Activated CD4-positive, alpha-beta T cell treated with anti-CD3 and anti-CD28 coated beads for 48 hours (primary cell): ENCODE results near the gene SARNP.
"Not testable (repeated sequence)": the region's sequence is repeated elsewhere in the genome, so short reads cannot be mapped to it uniquely, and the experiment has no call there.

Source experiments
- DNase-seq: peaks from one replicate; pipeline ENCODE4 v3.0.0-alpha.2; 2020

Gene SARNP

GRCh38 chr12:55817345-55818139 is at the start of gene SARNP, which contains the start of gene ORMDL2:
Gene SARNP (minus strand): TSS chr12:55817724. CDS start chr12:55817701, 23 bp downstream.
Gene ORMDL2 (plus strand): TSS chr12:55818041. CDS start chr12:55819000, 959 bp downstream.
- DNase-seq = peak; percentile 96

GRCh38 chr12:55866454-55867004 is 49.0 kb upstream of the SARNP start:
- not testable (repeated sequence) for DNase-seq

GRCh38 chr12:55865327-55865726 is 47.8 kb upstream of the SARNP start:
- DNase-seq = no peak

- DNase-seq = not testable (repeated sequence)
Observed at GRCh38 chr12:55862931-55863330, 45.4 kb upstream of the SARNP start.

GRCh38 chr12:55862286-55862685 is 44.8 kb upstream of the SARNP start:
- DNase-seq = no peak

- DNase-seq = no peak
Observed at GRCh38 chr12:55861871-55862270, 44.3 kb upstream of the SARNP start.

GRCh38 chr12:55861396-55861795 is 43.9 kb upstream of the SARNP start:
- no peak for DNase-seq

- DNase-seq = no peak
Observed at GRCh38 chr12:55852740-55853139, 35.2 kb upstream of the SARNP start.

- no peak for DNase-seq
Observed at GRCh38 chr12:55850893-55851292, 33.4 kb upstream of the SARNP start.

- no peak for DNase-seq
Observed at GRCh38 chr12:55850401-55850800, 32.9 kb upstream of the SARNP start.

GRCh38 chr12:55849616-55850343 is 32.3 kb upstream of the SARNP start:
- no peak for DNase-seq

- DNase-seq = peak; percentile 15
Observed at GRCh38 chr12:55847603-55848291, 30.2 kb upstream of the SARNP start.

- DNase-seq = peak; percentile 53
Observed at GRCh38 chr12:55847033-55847432, 29.5 kb upstream of the SARNP start.

GRCh38 chr12:55845785-55846496 is 28.4 kb upstream of the SARNP start:
- no peak for DNase-seq

GRCh38 chr12:55845361-55845760 is 27.8 kb upstream of the SARNP start:
- DNase-seq = no peak

- no peak for DNase-seq
Observed at GRCh38 chr12:55844961-55845360, 27.4 kb upstream of the SARNP start.

- no peak for DNase-seq
Observed at GRCh38 chr12:55843431-55843830, 25.9 kb upstream of the SARNP start.

- no peak for DNase-seq
Observed at GRCh38 chr12:55842681-55843429, 25.3 kb upstream of the SARNP start, which contains the start of gene MMP19. Gene MMP19 (minus strand): TSS chr12:55842936. CDS start chr12:55842830, 106 bp downstream.

- no peak for DNase-seq
Observed at GRCh38 chr12:55840581-55841351, 23.2 kb upstream of the SARNP start.

GRCh38 chr12:55839345-55840140 is 22.0 kb upstream of the SARNP start:
- DNase-seq = no peak
